Kasumi-1 (cell line): ENCODE data around the gene PLPP6.

Experiments
- DNase-seq, 2 experiments: peaks; one replicate each; lab custom pipeline; 2025; lab: John Stamatoyannopoulos, UW

Gene PLPP6

GRCh38 chr9:4700091-4700490, 38.0 kb downstream of the PLPP6 start:
- no peak for DNase-seq

DNA sequence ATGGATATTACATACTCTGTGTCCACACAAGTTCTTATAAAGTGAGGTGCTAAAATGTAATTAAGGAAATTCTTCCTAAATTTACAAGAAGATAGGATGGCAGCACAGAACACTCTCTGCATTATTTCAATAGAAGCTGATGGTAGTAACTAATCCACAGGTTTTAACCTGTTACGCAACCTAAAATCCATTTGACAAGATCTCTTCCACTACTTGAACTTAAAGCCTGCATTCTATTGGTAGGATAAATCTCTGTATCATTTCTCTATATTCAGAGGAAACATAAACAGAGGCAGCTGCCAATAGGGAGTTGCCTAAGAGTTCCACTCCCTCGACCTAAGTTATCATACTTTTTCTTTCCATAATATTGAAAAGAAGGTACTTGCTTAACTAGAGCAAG, 38.8 kb downstream of the PLPP6 start:
- DNase-seq = no peak

DNA sequence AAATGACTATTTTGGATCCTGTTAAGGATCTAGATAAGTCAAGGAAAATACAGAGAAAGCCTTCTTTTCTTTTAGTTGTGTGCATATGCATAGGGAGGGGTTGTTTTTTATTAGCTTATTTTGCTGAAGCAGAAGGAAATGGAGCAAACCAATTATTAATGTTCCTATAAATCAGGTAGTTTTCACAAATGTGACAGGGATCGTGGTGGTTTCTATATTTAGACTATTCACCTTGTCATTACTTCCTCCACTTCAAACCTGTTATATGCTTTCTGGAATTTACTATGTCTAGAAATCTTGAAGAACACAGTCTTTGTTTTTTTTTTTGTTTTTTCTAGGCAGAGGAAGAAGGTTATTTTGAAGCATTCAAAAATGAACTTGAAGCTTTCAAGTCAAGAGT, 39.4 kb downstream of the PLPP6 start:
- no peak for DNase-seq

GRCh38 chr9:4704129-4704528, 42.0 kb downstream of the PLPP6 start:
- no peak for DNase-seq

DNA sequence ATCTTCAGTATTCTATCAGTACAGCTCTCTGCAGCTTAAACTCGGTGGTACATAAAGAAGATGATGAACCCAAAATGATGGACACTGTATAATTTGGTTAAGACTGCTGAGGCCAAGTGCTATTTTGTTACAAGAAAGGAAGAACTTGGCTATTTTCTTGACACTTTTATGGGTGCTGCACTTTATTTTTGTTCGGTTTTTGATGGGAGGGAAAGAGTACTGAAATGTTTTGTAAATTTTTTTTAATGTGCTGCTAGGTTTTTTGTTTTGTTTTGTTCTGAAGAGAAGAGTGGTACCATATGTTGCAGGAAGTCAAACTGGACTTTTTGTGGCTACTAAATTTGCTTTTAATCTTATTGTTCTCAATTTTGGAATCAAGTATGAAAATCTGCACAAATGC, 43.9 kb downstream of the PLPP6 start:
- DNase-seq = no peak

GRCh38 chr9:4706971-4707622, 45.0 kb downstream of the PLPP6 start:
- peak in 1 of 2 experiments; percentile 14 for DNase-seq

- no peak for DNase-seq
Observed at GRCh38 chr9:4709380-4709779, 47.3 kb downstream of the PLPP6 start.

GRCh38 chr9:4713849-4714248, 51.8 kb downstream of the PLPP6 start:
- no peak for DNase-seq

- no peak for DNase-seq
Observed at GRCh38 chr9:4714266-4715016, 52.3 kb downstream of the PLPP6 start.
